GM18511 (cell line): ENCODE results near the gene IFNL3.

Experiments used
- ATAC-seq: cut with Tn5 transposase; IDR thresholded peaks from one replicate; pipeline ENCODE4 v1.9.1; 2021; ENCODE audit warnings: mild to moderate bottlenecking, moderate library complexity; ENCODE audit not compliant: unreplicated experiment

Gene IFNL3

GRCh38 chr19:39194832-39195542 is 49.8 kb downstream of the IFNL3 start:
- ATAC-seq, result no peak

DNA sequence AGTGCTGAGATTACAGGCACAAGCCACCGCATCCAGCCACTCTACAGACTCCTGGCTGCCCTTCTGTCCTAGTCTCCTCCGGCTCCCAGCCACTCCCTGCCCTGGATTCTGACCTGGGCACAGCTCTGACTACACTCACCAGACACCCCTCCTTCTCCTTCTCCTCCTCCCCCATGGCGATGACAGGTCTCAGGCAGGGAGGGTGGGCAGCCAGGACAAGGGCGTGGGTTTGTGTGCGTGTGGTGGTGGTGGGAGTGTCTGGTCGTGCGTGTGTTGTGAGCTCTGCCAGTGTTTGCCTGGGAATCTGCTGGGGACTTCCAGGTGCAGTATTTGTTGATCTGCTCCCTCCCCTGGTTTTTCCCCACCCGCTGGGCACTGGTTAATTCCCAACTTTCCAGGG is 51.0 kb downstream of the IFNL3 start:
- no peak for ATAC-seq
